ENCODE measurements around the gene MRAS.
"Not testable (repeated sequence)": the region's sequence is repeated elsewhere in the genome, so short reads cannot be mapped to it uniquely, and the experiment has no call there.

The MRAS gene

DNA sequence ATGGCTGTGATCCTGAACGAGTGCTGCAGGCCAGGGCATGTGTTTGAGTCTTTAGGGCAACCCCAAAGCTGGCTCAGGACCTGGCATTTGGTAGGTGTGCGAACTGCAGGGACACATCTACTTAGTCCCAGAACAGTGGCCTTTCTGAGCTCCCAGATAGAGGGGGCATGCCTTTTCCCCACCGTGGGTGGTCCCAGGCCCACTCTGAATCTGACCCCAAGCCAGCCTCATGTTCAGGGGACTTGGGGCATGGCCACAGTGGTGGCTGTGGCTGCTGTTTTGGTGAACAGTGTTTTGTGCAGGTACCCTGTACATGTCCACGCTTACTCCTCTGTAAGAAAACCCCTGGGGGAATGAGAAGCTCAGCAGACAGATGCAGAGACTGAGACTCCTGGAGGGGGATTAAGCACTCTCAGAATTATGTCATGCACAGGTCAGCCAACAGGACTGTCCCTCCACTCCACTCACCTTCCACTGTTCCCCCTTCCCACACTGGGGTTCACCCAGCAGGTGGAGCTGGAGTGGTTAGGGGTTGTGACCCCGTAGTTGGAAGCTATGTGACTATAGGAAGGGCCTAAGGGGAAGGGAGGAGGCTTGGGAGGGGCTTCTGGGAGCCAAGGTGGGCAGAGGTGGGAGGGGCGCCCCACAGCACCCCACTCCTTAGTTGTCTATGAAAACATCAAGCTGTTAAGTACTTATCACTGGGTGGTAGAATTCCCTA is 102.5 kb downstream of the MRAS start:
- DNase-seq: no peak

DNA sequence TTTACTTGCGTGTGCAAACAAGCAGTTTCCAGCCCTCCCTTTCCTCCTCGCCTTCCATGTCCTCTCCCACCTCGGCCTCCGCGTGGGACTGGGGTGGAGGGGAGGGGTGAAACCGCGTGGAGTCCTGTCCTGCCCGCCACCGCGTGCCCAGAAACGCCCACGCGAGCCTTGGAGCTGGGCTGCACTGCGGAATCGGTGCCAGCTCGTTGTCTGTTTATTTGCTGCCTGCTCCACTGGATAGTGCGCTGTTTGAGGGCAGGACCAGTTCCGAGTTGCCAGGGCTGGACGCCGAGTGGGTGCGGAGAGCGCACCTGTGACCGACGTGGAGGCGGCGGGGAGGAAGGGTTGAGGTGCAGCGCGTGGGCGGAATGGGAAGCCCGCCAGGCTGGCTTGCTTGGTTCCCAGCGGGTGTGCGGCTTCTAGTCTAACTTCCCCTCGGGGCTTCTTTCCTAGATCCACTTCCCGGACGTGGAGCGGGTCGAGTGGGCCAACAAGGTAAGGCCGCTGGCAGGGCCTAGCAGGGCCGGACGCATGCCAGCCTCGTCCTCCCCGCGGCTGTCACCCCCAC is 103.3 kb downstream of the MRAS start:
- no peak for DNase-seq

DNA sequence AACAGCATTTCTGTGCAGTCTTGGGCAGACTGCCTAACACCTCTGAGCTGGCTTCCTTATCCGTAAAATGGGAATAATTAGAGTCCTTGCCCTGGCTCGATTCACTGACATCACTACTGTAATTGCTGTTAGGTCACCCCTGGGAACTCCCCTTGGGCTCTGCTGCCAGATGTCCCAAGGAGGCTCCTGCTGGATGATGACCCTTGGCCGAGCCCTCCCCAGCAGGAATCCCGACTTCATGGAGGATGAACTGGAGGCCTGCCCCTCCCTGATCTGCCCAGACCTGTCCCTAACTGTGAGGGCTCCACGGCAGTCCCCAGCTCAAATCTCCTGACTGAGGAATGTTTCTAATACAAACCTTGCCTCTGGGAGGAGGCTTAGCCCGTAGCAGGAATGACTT is 104.1 kb downstream of the MRAS start:
- no peak for DNase-seq

DNA sequence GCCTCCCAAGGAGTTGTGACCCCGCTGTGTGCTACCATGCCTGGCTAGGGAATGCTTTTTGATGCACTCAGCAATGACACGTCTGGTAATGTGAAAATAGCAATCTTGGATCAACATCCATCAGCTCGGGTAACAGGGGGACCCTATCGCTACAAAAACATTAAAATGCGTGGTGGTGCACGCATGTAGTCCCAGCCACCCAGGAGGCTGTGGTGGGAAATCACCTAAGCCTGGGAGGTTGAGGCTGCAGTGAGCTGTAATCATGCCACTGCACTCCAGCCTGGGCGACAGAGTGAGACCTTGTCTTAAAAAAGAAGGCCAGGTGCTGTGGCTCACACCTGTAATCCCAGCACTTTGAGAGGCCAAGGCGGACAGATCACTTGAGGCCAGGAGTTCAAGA is 105.6 kb downstream of the MRAS start:
- DNase-seq: not testable (repeated sequence)

Measured in cortex of kidney (tissue), 1 donor.